Gastrocnemius medialis (tissue), 4 donors: ENCODE measurements around the gene PPP2R2B. TPM values are rescaled to one million over a fixed set of nuclear protein-coding genes. Genes with fewer than 3 reads are reported as not detected.

ENCODE experiments used
- ATAC-seq, 2 donors: fragments of 150-250 bp; one replicate each; pipeline ENCODE4 v1.9.1; 2016
- DNase-seq, 2 donors: peaks; one replicate each; pipeline ENCODE4 v3.0.0-alpha.2; 2019
- H3K27ac ChIP-seq, 4 donors: fragments of 200-600 bp; sonication (generic); 1 replicate in 1 of 4; 2 replicates in 3 of 4; pipeline ENCODE4 v1.5.1; 2016 to 2018; ENCODE audit warnings: mild to moderate bottlenecking in 2 of 4, moderate library complexity in 1 of 4
- H3K27me3 ChIP-seq, 3 donors: fragments of 200-600 bp; sonication (generic) in 2 of 3; 1 replicate in 1 of 3; 2 replicates in 2 of 3; pipeline versions ENCODE4 v1.5.1 to v1.6.0; 2016 to 2019; ENCODE audit warnings: mild to moderate bottlenecking in 1 of 3, moderate library complexity in 1 of 3
- H3K36me3 ChIP-seq, 2 donors: fragments of 200-600 bp; sonication (generic) in 1 of 2; one replicate each; pipeline ENCODE4 v1.5.1; 2017 to 2018
- H3K4me1 ChIP-seq, 2 donors: fragments of 200-600 bp; sonication (generic) in 1 of 2; one replicate each; pipeline ENCODE4 v1.5.1; 2016 to 2017; ENCODE audit warnings: mild to moderate bottlenecking in 2 of 2
- H3K4me3 ChIP-seq, 4 donors: fragments of 200-600 bp; sonication (generic) in 3 of 4; 1 replicate in 1 of 4; 2 replicates in 3 of 4; pipeline ENCODE4 v1.5.1; 2016 to 2019; ENCODE audit warnings: mild to moderate bottlenecking in 2 of 4
- H3K9me3 ChIP-seq, 3 donors: fragments of 200-600 bp; sonication (generic) in 2 of 3; 1 replicate in 1 of 3; 2 replicates in 2 of 3; pipeline ENCODE4 v1.5.1; 2016 to 2019
- CTCF ChIP-seq, 5 experiments: fragments of 450-650 bp in 3 of 5; fragments of 200-600 bp in 2 of 5; sonication (generic) in 2 of 5; IDR thresholded peaks in 4 of 5; conservative IDR thresholded peaks in 1 of 5; 1 replicate in 4 of 5; 2 replicates in 1 of 5; pipeline ENCODE4 v1.5.1; 2016 to 2019; ENCODE audit warnings: antibody characterized with exemption in 5 of 5, mild to moderate bottlenecking in 3 of 5, moderate library complexity in 3 of 5
- POLR2A ChIP-seq, 2 donors: fragments of 450-650 bp; IDR thresholded peaks; one replicate each; pipeline ENCODE4 v1.6.1; 2017; ENCODE audit warnings: antibody characterized with exemption in 2 of 2, mild to moderate bottlenecking in 2 of 2, moderate library complexity in 2 of 2
- in situ Hi-C, 4 donors: fragments of 200-750 bp; cut with MboI; loops; one replicate each; pipeline versions ENCODE4 v1.15.0 to v1.8.0; 2017; ENCODE audit warnings: low sequenced_read_pairs in 4 of 4
- intact Hi-C: fragments of 100-400 bp; cut with DNase I; formaldehyde crosslinking; loops from one replicate; pipeline ENCODE4 v1.15.1; 2023; ENCODE audit warnings: low total_unique reads
- total RNA-seq, 4 donors: library from RNA; depleted of rRNA; stranded (reverse); fragments of >200 nt; gene quantifications; one replicate each; pipeline versions ENCODE4 v1.1.0 to v1.2.3, GENCODE V29; 2016

The PPP2R2B gene
- total RNA-seq, 4 donors from 2014 or later: 0.04 to 0.76 (median 0.19) TPM; not detected in 1

- intact Hi-C loops (no loop called here), in situ Hi-C loops (loop anchor here (5.0 to 25.0 kb wide), 5 partner anchors 422 to 1047 kb away; no protein-coding TSS in a partner anchor)
- no peaks in the 10 kb centered on the region for H3K36me3 ChIP-seq
- no peak overlapping the region for H3K27ac ChIP-seq
- no peaks in the 10 kb centered on the region for H3K9me3 ChIP-seq
- ATAC-seq (no peak), DNase-seq (no peak)
- H3K27me3 ChIP-seq: no peaks in the 10 kb centered on the region
- H3K4me3 ChIP-seq: no peak overlapping the region
- H3K4me1 ChIP-seq: no peaks in the 10 kb centered on the region
- TF ChIP-seq POLR2A (IDR thresholded peaks at IDR 0.05): no peak
- no peak for TF ChIP-seq CTCF (IDR thresholded peaks at IDR 0.05 in 4 of 5, conservative IDR thresholded peaks at IDR 0.05 in 1 of 5)
Observed at GRCh38 chr5:146539973-146540372, 338.6 kb downstream of the PPP2R2B start.

DNA sequence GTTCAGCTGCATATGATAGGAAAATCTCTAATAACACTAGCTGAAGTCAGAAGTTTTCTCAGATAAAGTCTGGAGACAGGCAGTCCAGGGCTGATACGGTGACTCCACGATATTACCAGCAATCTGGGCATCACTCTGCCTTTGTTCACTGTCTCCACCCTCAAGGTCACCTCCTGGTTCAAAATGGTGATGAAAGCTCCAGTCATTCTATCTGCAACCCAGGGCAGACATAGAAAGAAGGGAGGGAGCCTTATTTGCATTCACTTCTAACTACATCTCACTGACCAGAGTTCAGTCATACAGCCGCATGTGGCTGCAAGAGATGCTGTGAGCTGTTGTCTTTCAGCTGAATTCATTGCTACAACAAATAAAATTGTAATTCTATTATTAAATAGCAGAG, 340.1 kb downstream of the PPP2R2B start:
- Histone ChIP-seq H3K27ac (no peak overlapping the region), H3K9me3 (no peaks in the 10 kb centered on the region), H3K4me3 (no peak overlapping the region), H3K36me3 (no peaks in the 10 kb centered on the region), H3K27me3 (no peaks in the 10 kb centered on the region), H3K4me1 (no peaks in the 10 kb centered on the region)
- no peak for ATAC-seq
- no peak for DNase-seq
- TF ChIP-seq POLR2A (IDR thresholded peaks at IDR 0.05) (no peak), CTCF (IDR thresholded peaks at IDR 0.05 in 4 of 5, conservative IDR thresholded peaks at IDR 0.05 in 1 of 5) (no peak)
- in situ Hi-C loops (loop anchor here (25.0 kb wide), 2 partner anchors 649 to 1049 kb away; no protein-coding TSS in a partner anchor), intact Hi-C loops (no loop called here)

GRCh38 chr5:146533882-146534281, 344.7 kb downstream of the PPP2R2B start:
- ATAC-seq: no peak
- intact Hi-C loops (loop anchor here (2.0 kb wide), 1 partner anchor 655 kb away; no protein-coding TSS in a partner anchor), in situ Hi-C loops (loop anchor here (25.0 kb wide), 2 partner anchors 653 to 1053 kb away; no protein-coding TSS in a partner anchor)
- Histone ChIP-seq H3K27me3 (no peaks in the 10 kb centered on the region), H3K36me3 (no peaks in the 10 kb centered on the region), H3K4me3 (no peak overlapping the region), H3K4me1 (no peaks in the 10 kb centered on the region), H3K9me3 (no peaks in the 10 kb centered on the region), H3K27ac (no peak overlapping the region)
- TF ChIP-seq POLR2A (IDR thresholded peaks at IDR 0.05) (no peak), CTCF (IDR thresholded peaks at IDR 0.05 in 4 of 5, conservative IDR thresholded peaks at IDR 0.05 in 1 of 5) (no peak)
- no peak for DNase-seq

DNA sequence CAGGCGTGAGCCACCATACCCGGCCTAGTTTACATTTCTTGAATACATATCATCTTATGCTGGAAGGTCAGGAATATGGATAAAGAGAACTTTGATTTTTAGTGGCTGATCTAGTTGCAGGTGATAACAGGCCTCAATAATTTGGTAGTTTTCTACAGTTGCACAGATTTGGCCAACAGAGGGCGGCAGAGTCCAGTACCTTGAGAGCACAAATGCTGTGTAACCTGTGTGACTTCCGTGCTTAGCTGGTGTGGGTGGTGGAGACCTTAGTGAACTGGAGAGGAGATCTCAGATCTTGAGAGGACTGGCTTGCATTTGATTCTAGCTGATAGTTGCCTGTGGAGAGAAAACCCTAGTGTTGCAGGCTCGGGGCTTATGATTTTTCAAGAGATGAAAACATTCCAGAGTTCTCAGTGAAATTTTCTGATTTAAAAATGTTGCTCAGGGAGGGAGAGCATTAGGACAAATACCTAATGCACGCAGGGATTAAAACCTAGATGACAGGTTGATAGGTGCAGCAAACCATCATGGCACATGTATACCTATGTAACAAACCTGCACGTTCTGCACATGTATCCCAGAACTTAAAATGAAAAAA, 345.2 kb downstream of the PPP2R2B start:
- ATAC-seq (peak in 1 of 2 donors; percentile 72), DNase-seq (peak; percentile 11 to 17)
- H3K27me3 ChIP-seq: no peaks in the 10 kb centered on the region
- no peaks in the 10 kb centered on the region for H3K4me1 ChIP-seq
- H3K9me3 ChIP-seq: no peaks in the 10 kb centered on the region
- no peak overlapping the region for H3K27ac ChIP-seq
- TF ChIP-seq CTCF (IDR thresholded peaks at IDR 0.05 in 4 of 5, conservative IDR thresholded peaks at IDR 0.05 in 1 of 5) (peak; percentile 26 to 62 (median 44)), POLR2A (IDR thresholded peaks at IDR 0.05) (no peak)
- in situ Hi-C loops: loop anchor here (25.0 kb wide), 2 partner anchors 654 to 1054 kb away; no protein-coding TSS in a partner anchor
- no peak overlapping the region for H3K4me3 ChIP-seq
- intact Hi-C loops: loop anchor here (2.0 kb wide), 1 partner anchor 655 kb away; no protein-coding TSS in a partner anchor
- H3K36me3 ChIP-seq: no peaks in the 10 kb centered on the region
